ENCODE results near the gene GATA1.

- TF ChIP-seq ZC3H10 (CRISPR knock-in tag; IDR thresholded peaks at IDR 0.05) (no peak), SNAI2 (CRISPR knock-in tag; IDR thresholded peaks at IDR 0.05) (no peak)
These were observed 17.2 kb upstream of the GATA1 start for GRCh38 chrX:48769230-48769629.

Measured in SK-N-SH treated with all-trans-retinoic acid at 6 μM for 48 hours (cell line).